H1 (cell line): ENCODE results near the gene GAS2L1. TPM values are rescaled to one million over a fixed set of nuclear protein-coding genes. Genes with fewer than 3 reads are reported as not detected.

ENCODE experiments used
- POLR2A ChIP-seq, 2 experiments: IDR thresholded peaks; 1 replicate in 1 of 2; 2 replicates in 1 of 2; pipeline ENCODE4 v1.6.1; 2011; ENCODE audit warnings: low read depth in 2 of 2, low read length in 2 of 2, mild to moderate bottlenecking in 2 of 2; ENCODE audit errors: control extremely low read depth in 1 of 2
- polyA plus RNA-seq, 7 experiments: library from polyadenylated mRNA; depleted of rRNA in 3 of 7; stranded (reverse) in 5 of 7; unstranded in 2 of 7; fragments of >200 nt in 5 of 7; fragments of 200-250 nt in 2 of 7; gene quantifications; 1 replicate in 5 of 7; 2 replicates in 1 of 7; 4 replicates in 1 of 7; pipeline versions ENCODE4 v1.2.1 to v1.2.3, GENCODE V29; 2011 to 2013; ENCODE audit warnings: missing spikeins in 2 of 7, mixed read lengths in 2 of 7
- total RNA-seq: library from RNA; stranded (reverse); fragmentation: NEBNext Ultra II Directional; extraction: Animal tissue kit (Norgen Biotek cat#: 25700); gene quantifications from 2 replicates; pipeline ENCODE4 v1.2.1, GENCODE V29; 2021
- TF ChIP-seq, protein P1 (sequence below), 3 experiments: IDR thresholded peaks; 1 replicate in 2 of 3; 2 replicates in 1 of 3; pipeline versions ENCODE4 v1.5.1 to v1.6.1; 2011; ENCODE audit warnings: low read length in 3 of 3, mild to moderate bottlenecking in 3 of 3, inconsistent platforms in 2 of 3, low read depth in 1 of 3, moderate library complexity in 1 of 3; ENCODE audit not compliant: insufficient read depth in 1 of 3; ENCODE audit errors: control extremely low read depth in 1 of 3

GAS2L1 gene
- total and polyA plus RNA-seq, 2 of the 8 experiments (the other 6 are each of a cell fraction or from before 2014, with no cell fraction given), result 3.6 to 10.1 TPM

DNA sequence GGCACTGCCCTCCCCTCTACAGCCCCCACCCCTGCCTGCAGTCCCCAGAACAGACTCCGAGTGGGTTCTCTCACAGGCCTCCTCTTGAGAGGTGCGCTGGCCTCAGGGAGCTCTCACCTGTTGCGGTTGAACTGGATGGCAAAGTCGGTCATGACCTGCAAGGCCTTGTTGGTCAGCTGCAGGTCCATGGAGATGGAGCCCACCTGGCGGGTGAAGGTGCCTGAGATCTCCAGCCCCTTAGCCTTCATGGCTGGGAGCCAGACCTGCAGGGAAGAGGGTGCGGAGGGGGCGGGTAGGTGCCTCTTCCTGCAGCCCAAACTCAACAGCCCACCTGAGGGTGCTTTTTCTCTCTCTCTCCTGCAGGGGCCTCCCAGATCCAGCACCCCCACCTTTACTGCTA, 27.7 kb downstream of the GAS2L1 start (continued):
- TF ChIP-seq, protein P1, sequence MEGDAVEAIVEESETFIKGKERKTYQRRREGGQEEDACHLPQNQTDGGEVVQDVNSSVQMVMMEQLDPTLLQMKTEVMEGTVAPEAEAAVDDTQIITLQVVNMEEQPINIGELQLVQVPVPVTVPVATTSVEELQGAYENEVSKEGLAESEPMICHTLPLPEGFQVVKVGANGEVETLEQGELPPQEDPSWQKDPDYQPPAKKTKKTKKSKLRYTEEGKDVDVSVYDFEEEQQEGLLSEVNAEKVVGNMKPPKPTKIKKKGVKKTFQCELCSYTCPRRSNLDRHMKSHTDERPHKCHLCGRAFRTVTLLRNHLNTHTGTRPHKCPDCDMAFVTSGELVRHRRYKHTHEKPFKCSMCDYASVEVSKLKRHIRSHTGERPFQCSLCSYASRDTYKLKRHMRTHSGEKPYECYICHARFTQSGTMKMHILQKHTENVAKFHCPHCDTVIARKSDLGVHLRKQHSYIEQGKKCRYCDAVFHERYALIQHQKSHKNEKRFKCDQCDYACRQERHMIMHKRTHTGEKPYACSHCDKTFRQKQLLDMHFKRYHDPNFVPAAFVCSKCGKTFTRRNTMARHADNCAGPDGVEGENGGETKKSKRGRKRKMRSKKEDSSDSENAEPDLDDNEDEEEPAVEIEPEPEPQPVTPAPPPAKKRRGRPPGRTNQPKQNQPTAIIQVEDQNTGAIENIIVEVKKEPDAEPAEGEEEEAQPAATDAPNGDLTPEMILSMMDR (IDR thresholded peaks at IDR 0.05; ENCODE audit: control extremely low read depth in 1 of 3, insufficient read depth in 1 of 3, low read depth in 1 of 3, low read length in 3 of 3), result no peak
- no peak for TF ChIP-seq POLR2A (IDR thresholded peaks at IDR 0.05; ENCODE audit: control extremely low read depth in 1 of 2, low read depth in 2 of 2, low read length in 2 of 2)
